Dedifferentiated amniotic fluid mesenchymal stem cell (primary cell): ENCODE measurements around the gene JAZF1.

ENCODE experiments used
- DNase-seq: peaks from one replicate; pipeline ENCODE4 v3.0.0-alpha.2; 2016; ENCODE audit errors: extremely low spot score

Gene JAZF1

GRCh38 chr7:27840313-27840712, 340.3 kb downstream of the JAZF1 start:
- no peak for DNase-seq

DNA sequence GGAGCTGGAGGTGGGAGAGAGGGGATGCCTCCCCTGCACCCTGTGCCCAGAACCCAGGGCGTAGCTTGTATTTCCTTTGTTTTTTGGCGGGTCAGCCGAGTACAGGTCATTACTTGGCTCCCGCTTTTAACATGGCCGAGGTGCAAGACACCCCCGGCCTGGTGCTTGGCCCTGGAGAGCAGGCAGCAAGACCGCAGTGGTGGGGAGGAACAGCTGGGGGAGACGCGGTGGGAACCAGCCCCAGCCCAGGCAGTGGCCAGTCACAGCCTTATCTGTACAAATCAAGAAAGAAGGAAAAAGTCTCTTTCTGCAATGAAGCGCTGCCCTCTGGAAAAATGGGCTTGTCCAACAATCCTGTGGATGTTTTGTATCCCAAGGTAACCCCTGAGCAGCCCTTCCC, 341.5 kb downstream of the JAZF1 start:
- no peak for DNase-seq

GRCh38 chr7:27836536-27836935, 344.1 kb downstream of the JAZF1 start:
- DNase-seq: no peak

DNA sequence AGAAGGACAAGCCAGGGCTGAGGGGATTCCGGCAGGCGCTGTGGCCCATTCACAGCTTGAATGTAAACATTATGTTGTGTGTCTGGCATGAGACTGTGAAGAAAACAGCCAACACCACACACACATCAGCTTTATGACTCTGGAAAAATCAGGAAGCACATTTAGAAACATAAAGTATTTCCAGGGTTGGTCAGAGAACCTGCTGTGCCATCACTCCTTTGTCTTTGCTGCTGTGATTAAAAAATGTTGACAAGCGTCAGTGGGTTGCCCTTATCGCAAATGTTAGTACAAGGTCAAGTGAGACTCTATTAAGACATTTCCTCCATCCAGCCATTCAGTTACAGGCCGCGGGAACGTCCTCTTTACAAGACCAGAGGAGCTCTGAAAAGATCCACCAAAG, 345.2 kb downstream of the JAZF1 start:
- no peak for DNase-seq

- no peak for DNase-seq
Measured at GRCh38 chr7:27834179-27834921, 346.2 kb downstream of the JAZF1 start.

GRCh38 chr7:27826357-27826756, 354.2 kb downstream of the JAZF1 start:
- no peak for DNase-seq

DNA sequence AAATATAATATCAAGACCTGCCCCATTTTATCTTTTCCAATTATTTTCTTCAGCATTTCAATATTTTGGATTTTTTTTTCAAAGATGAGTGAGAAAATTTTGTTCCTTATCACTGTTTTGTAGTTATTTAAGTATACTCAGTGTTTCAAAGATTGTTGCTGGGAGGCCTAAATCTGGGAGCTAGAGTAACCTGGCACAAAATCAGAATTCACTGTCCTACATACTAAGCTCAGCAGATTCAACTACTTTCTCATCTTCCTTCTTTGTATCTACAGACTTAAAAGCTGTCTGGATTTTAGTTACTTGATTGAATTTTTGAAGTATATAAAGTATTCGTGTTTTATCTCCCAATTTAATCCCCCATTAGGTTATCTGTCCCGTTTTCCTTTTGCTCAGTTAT, 354.7 kb downstream of the JAZF1 start:
- no peak for DNase-seq

DNA sequence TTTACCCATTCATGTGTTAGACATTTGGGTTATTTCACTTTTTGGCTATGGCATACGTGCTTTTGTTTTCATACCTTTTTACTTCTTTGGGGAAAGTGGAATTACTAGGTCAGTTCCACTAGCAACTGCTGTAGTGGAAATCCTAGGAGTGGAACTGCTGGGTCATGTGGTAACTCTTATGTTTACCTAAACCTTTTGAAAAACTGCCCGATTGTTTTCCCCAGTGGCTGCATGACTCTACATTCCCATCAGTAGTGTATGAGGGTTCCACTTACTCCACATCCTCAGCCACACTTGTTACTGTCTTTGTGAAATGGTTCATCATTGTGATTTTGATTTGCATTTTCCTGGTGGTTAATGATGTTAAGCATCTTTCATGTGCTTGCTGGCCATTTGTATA, 358.4 kb downstream of the JAZF1 start:
- no peak for DNase-seq

GRCh38 chr7:27812706-27813105, 367.9 kb downstream of the JAZF1 start:
- DNase-seq: no peak

DNA sequence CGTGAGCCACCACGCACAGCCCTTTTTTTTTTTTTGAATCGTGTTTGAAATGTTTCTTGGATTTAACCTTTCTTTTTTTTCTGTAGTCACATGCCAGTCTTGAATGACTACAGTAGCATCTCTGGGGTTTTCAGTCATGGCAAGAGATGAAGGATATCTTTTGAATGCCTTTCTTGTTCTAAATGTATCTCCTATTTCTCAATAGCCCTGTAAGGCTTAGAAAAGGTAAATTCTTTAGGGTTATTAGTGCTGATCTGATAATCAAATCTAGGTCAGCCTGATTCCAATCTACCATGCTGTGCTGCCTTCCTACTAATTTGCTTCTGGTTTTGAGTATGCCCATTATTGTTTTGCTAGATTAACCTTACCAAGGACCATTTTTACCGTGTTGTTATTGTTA, 370.4 kb downstream of the JAZF1 start:
- DNase-seq: no peak

DNA sequence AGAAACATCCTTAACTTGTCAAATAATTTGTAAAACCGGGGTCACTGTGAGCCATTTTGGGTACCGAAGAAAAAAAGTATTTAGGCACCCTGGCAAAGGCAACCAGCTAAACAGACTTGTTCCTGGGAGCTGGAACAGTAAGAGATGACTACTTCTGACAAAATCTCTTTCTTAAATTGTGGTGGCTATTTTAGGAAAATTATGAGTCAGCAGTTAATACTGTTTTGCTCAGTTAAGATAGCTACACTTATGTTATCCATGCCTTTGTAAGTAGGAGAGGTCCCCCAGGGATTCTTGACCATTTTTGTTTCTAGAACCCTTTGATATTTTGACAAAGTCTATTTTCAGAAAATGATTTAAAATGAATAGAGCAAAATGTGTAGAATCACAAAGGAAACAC, 372.0 kb downstream of the JAZF1 start:
- peak; percentile 73 for DNase-seq

GRCh38 chr7:27804139-27804538, 376.5 kb downstream of the JAZF1 start:
- DNase-seq: no peak

DNA sequence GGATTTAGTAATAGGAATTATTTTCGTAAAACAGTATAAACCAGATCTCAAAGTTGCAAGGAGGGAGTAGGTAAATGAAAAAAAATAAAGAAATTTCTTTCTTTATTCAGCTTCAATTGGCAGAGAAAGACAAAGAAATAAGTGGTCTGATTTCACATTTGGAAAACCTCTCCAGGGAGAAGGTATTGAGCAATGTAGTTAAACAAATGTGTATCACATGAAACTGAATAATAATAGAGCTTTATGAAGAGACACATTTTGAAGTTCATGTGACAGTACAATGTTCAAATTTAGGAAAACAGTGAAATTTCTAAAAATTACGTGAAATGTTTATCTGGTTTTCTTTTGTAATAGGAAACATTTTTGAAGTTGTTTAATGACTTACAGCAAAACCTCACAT, 377.6 kb downstream of the JAZF1 start:
- DNase-seq: peak; percentile 45

- DNase-seq: no peak
Measured at GRCh38 chr7:27799212-27799611, 381.4 kb downstream of the JAZF1 start.

DNA sequence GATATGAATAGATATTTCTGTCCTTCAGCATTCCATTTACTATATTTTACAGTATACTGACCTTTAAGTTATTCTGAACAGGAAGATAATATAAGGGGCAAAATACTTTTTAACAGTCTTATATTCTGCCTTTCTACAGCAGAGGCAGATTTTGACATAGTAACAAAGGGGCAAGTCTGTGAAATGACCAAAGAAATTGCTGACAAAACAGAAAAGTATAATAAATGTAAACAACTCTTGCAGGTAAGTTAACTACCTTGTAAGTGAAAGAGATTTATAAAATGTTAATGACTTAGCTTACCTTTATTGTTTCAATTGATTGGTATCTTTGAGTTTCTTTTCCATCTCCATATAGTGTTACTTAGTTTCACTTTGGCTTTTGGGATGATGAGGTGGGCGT, 384.6 kb downstream of the JAZF1 start:
- DNase-seq: no peak

DNA sequence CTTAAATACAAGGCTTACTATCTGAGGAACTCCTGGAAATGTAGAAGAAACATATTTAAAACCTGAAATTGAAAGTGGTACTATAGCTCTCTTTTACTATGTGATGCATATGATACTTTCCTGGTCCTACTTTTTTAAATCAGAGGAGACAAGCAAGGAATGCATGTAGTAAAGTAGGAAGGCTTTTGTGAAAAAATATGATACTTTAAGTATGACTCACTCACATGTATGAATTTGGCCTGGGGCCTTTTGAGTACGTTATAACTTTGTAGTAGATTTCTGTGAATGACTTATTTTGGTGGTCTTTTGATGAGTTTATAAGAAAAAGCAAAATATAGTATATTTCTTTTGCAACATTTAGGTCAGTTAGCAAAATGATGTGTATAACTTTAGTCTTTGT, 386.8 kb downstream of the JAZF1 start:
- peak; percentile 63 for DNase-seq

GRCh38 chr7:27788437-27788836, 392.2 kb downstream of the JAZF1 start:
- DNase-seq: no peak

GRCh38 chr7:27784399-27785053, 396.1 kb downstream of the JAZF1 start:
- DNase-seq: peak; percentile 61

DNA sequence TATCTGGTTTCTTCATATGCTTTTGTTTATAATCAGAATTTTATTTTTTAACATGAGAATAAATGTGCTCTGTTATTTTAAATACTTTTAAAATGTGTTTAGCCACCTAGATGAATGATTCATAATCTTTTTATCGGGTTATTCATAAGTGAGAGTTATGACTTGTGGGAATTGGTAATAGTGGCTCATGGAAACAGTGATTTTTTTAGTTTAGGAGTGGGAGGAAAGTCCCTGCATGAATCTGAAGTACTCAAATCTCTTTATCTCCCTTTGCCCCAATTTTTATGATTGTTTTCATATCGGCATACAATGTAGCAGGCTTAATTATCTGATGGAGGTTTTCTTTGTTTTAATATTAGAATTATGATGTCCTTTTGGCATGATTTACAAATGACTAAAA, 397.7 kb downstream of the JAZF1 start:
- DNase-seq: no peak

- DNase-seq: no peak
Measured at GRCh38 chr7:27781188-27781587, 399.4 kb downstream of the JAZF1 start.
